GM19467 (cell line): Measurements from ENCODE around the gene AASS.

Experiments
- ATAC-seq: cut with Tn5 transposase; IDR thresholded peaks from one replicate; pipeline ENCODE4 v1.9.1; 2021; ENCODE audit warnings: mild to moderate bottlenecking, moderate library complexity; ENCODE audit not compliant: unreplicated experiment

Gene AASS

GRCh38 chr7:122123746-122124145 is 20.3 kb downstream of the AASS start:
- ATAC-seq = no peak

GRCh38 chr7:122118757-122119156 is 25.3 kb downstream of the AASS start:
- ATAC-seq = no peak

DNA sequence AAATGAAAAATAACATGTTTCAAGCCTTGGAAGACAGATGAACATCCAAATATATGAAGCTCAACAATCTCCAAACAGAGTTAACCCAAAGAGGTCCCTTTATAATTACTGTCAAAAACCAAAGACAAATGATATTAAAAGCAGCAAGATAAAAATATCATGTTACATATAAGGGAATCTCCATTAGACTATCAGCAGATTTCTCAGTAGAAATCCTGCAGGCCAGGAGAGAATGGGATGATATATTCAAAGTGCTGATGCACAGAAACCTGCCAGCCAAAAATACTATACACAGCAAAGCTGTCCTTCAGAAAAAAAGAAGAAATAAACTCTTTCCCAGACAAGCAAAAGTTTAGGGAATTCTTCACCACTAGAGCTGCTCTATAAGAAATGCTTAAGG is 41.0 kb downstream of the AASS start:
- no peak for ATAC-seq

GRCh38 chr7:122100021-122100420 is 44.0 kb downstream of the AASS start:
- ATAC-seq = no peak

GRCh38 chr7:122095642-122096041 is 48.4 kb downstream of the AASS start:
- no peak for ATAC-seq

- no peak for ATAC-seq
Measured at GRCh38 chr7:122094549-122094948, 49.5 kb downstream of the AASS start.

GRCh38 chr7:122092964-122093797 is 50.9 kb downstream of the AASS start:
- ATAC-seq = peak; percentile 94

- ATAC-seq = no peak
Measured at GRCh38 chr7:122082670-122083069, 61.4 kb downstream of the AASS start.

GRCh38 chr7:122082160-122082559 is 61.9 kb downstream of the AASS start:
- no peak for ATAC-seq

- ATAC-seq = no peak
Measured at GRCh38 chr7:122073635-122074034, 70.4 kb downstream of the AASS start.

- no peak for ATAC-seq
Measured at GRCh38 chr7:122072924-122073599, 71.0 kb downstream of the AASS start.

- ATAC-seq = no peak
Measured at GRCh38 chr7:122072272-122072671, 71.8 kb downstream of the AASS start.

DNA sequence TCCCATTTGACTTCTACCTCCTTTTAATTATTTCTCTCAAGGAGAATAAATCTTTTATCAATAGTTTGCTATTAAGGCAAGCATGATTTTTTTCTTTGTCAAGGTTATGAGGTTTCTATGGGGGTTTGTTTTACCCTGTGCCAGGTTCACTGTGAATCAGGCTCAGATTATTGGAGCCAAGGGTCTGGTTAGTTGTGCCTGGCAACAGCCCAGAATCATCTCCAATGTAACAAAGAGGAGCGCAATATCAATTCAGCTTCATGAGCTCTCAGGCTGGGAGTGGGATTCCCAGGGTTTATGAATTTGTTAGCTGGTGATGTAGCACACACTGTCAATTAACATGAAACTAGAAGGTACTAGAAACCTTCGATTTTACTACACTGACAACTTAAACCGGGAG is 73.2 kb downstream of the AASS start:
- ATAC-seq = no peak

- ATAC-seq = no peak
Measured at GRCh38 chr7:122070062-122070461, 74.0 kb downstream of the AASS start.

GRCh38 chr7:122068999-122069398 is 75.0 kb downstream of the AASS start:
- ATAC-seq = no peak

DNA sequence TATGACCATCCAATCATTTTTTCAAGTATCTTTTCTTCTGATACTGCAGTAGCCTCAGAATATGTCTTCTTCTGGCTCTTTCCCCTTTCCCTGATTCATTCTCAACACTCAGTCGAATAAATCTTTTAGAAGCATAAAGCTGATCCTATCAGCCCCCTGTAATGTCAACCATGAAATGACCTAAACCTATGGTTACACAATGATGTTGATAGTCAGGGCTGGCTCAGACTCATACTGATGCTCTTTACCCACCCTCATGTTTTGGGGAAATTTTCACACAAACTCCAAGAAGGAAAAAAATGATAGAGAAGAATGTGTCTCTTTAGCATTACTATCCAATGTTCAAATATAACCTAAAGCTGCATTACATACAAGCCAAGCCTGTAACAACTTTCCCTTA is 76.0 kb downstream of the AASS start:
- no peak for ATAC-seq

GRCh38 chr7:122067077-122067476 is 77.0 kb downstream of the AASS start:
- no peak for ATAC-seq

DNA sequence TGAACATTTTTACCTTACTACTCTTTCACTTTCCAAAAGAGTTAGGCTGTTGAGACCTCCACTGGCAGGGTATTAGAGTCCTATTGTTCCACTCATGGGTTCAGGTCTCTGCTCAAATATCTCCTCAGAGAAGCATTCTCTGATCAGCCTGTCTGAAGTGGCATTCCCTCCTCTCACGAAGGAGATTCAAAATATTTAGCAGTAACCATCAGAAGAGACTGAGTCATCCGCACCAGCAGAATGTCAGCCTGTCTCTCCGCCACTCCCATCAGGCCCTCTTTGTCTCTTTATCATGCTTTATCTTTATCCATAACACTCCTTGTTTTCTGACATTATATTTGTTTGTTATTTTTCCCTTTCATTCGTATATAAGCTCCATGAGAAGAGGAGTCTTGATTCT is 79.1 kb downstream of the AASS start:
- no peak for ATAC-seq

- ATAC-seq = no peak
Measured at GRCh38 chr7:122063146-122063545, 80.9 kb downstream of the AASS start.

GRCh38 chr7:122059542-122059941 is 84.5 kb downstream of the AASS start:
- ATAC-seq = no peak

DNA sequence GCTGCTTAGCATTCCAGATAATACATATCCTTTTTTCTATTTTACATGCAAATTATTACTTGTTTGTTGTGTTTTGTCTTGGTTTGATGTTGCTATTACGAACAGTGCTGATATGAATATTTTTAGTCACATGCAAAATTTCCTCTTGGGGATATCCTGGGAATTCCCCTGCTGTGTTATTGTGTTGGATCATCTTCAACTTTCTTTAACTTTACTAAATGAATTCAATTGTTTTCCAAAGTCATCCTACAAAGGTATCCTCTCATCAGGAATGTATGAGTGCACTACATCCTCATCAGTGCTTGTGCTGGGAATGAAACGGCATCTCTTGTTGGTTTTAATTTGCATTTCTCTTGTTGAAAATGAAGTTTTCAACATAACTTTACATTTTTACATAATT is 87.1 kb downstream of the AASS start:
- ATAC-seq = no peak

DNA sequence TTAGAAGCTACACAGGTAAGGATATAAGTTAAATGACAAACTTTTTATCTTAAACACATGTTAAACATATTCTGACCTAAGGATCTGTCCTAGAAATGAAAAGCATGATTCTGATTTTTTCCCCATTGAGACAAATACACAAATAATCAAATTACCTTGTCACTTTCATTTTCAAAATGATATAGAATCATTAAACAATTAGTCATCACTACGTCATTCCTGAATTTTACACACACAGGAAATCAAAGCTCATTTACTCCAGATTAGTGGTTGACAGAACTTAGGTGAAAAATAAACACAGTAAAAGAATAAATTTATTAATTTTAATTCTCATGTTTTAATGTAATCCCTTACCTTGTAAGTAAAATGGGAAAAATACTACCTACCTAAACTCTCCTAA is 89.0 kb downstream of the AASS start:
- no peak for ATAC-seq
